MCF 10A (cell line): ENCODE results near the gene CARD8. TPM values are rescaled to one million over a fixed set of nuclear protein-coding genes. Genes with fewer than 3 reads are reported as not detected.
"Not testable (repeated sequence)": the region's sequence is repeated elsewhere in the genome, so short reads cannot be mapped to it uniquely, and the experiment has no call there.

Experiments
- BruUV-seq: library from RNA; stranded (reverse); fragments of 400-500 nt; replicated peaks from 2 replicates; lab custom pipeline; 2021; lab: Mats Ljungman, UMichigan
- CTCF ChIA-PET: fragments of 300-600 bp; sonication (Branson Sonifier 250); formaldehyde crosslinking; extraction: SDS; loops from one replicate; lab custom pipeline; 2021; ENCODE audit warnings: antibody characterized with exemption, inconsistent platforms; lab: Yijun Ruan, JAX
- POLR2A ChIA-PET: fragments of 300-600, 350-650 bp; sonication (Branson Sonifier 250); formaldehyde crosslinking; extraction: SDS; loops from one replicate; lab custom pipeline; 2020; ENCODE audit warnings: antibody characterized with exemption, inconsistent platforms; lab: Yijun Ruan, JAX
- DNase-seq: peaks from one replicate; pipeline ENCODE4 v3.0.0-alpha.2; 2018; ENCODE audit not compliant: unreplicated experiment
- H3K27ac Mint-ChIP-seq: one replicate; pipeline ENCODE4 v1.8.0; 2022; ENCODE audit warnings: mild to moderate bottlenecking, low read depth, mixed read lengths; ENCODE audit not compliant: unreplicated experiment
- H3K27me3 Mint-ChIP-seq: one replicate; pipeline ENCODE4 v1.8.0; 2022; ENCODE audit warnings: mixed read lengths; ENCODE audit not compliant: insufficient read depth, unreplicated experiment
- H3K36me3 Mint-ChIP-seq: one replicate; pipeline ENCODE4 v1.8.0; 2022; ENCODE audit warnings: mild to moderate bottlenecking, moderate library complexity, mixed read lengths; ENCODE audit not compliant: insufficient read depth, unreplicated experiment
- H3K4me1 Mint-ChIP-seq: one replicate; pipeline ENCODE4 v1.8.0; 2022; ENCODE audit warnings: mixed read lengths; ENCODE audit not compliant: insufficient read depth, unreplicated experiment
- H3K4me3 Mint-ChIP-seq: one replicate; pipeline ENCODE4 v1.8.0; 2022; ENCODE audit warnings: mild to moderate bottlenecking, moderate library complexity, mixed read lengths; ENCODE audit not compliant: unreplicated experiment
- H3K9me3 Mint-ChIP-seq: one replicate; pipeline ENCODE4 v1.8.0; 2022; ENCODE audit warnings: mixed read lengths; ENCODE audit not compliant: unreplicated experiment
- CTCF ChIP-seq: fragments of 200-600 bp; IDR thresholded peaks from one replicate; pipeline ENCODE4 v1.8.0; 2022; ENCODE audit warnings: antibody characterized with exemption, mild to moderate bottlenecking; ENCODE audit not compliant: unreplicated experiment
- intact Hi-C: fragments of 100-400 bp; cut with micrococcal nuclease; formaldehyde crosslinking; loops from 2 replicates; pipeline ENCODE4 v1.14.1; 2022
- total RNA-seq: library from RNA; stranded (reverse); gene quantifications from 2 replicates; pipeline ENCODE4 v1.2.3, GENCODE V29; 2022

The CARD8 gene
- total RNA-seq, 1 experiment from 2014 or later = 16.0 TPM

GRCh38 chr19:48221628-48222027 lies 34.1 kb downstream of the CARD8 start:
- BruUV-seq = no TSS peak
- Mint-ChIP-seq H3K36me3 (no peaks in the 10 kb centered on the region), H3K9me3 (no peaks in the 10 kb centered on the region), H3K4me3 (no peak overlapping the region), H3K27ac (no peak overlapping the region), H3K27me3 (no peaks in the 10 kb centered on the region), H3K4me1 (no peaks in the 10 kb centered on the region)
- POLR2A ChIA-PET = no interaction called here
- CTCF ChIA-PET = no interaction called here
- TF ChIP-seq CTCF = no peak
- intact Hi-C loops = no loop called here
- no peak for DNase-seq

DNA sequence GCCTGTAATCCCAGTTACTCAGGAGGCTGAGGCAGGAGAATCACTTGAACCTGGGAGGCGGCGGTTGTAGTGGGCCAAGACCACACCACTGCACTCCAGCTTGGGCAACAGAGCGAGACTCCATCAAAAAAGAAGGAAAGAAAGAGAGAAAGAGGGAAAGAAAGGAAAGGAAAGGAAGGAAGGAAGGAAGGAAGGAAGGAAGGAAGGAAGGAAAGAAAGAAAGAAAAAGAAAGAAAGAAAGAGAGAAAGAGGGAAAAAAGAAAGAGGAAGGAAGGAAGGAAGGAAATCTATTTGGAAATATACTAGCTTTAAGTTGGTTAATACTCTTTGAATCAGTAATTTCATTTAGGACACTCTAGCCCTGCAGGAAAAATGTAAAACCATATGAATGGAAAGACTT lies 34.9 kb downstream of the CARD8 start:
- H3K4me1 Mint-ChIP-seq, POLR2A ChIA-PET, H3K27ac Mint-ChIP-seq, H3K9me3 Mint-ChIP-seq, CTCF ChIA-PET, H3K4me3 Mint-ChIP-seq, intact Hi-C loops, BruUV-seq, DNase-seq, H3K27me3 Mint-ChIP-seq, H3K36me3 Mint-ChIP-seq: not testable (repeated sequence)

DNA sequence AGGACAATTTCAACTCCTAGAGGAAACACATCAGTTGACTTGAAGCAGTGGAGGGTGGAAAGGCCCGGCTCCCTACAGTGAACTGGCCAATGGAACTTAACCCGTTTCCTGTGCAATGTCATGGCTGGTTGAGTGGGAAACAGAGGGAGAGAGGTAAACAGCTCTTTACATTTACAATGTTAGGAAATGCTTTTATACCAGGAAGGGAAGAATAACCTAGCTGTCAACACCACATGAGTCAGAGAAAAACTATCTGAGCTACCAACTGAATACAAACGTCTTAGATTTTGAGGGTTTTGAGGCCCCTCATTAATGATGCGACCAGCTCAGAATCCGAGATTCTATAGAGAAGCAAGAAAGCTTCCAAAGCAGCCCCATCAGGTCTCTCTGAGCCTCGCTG lies 36.7 kb downstream of the CARD8 start:
- intact Hi-C loops = no loop called here

GRCh38 chr19:48216933-48217332 lies 38.8 kb downstream of the CARD8 start:
- no peak for TF ChIP-seq CTCF
- no peaks in the 10 kb centered on the region for H3K9me3 Mint-ChIP-seq
- no peak for DNase-seq
- H3K4me1 Mint-ChIP-seq = no peaks in the 10 kb centered on the region
- BruUV-seq = no TSS peak
- H3K4me3 Mint-ChIP-seq = no peak overlapping the region
- no peak overlapping the region for H3K27ac Mint-ChIP-seq
- no peaks in the 10 kb centered on the region for H3K27me3 Mint-ChIP-seq
- ChIA-PET POLR2A (interaction anchor here (3.7 kb wide), 1 partner anchor 12 kb away, joined by 21 read pairs; no protein-coding TSS in a partner anchor), CTCF (interaction anchor here (0.6 kb wide), 1 partner anchor 870 kb away, joined by 3 read pairs; no protein-coding TSS in a partner anchor)
- intact Hi-C loops = no loop called here
- H3K36me3 Mint-ChIP-seq = no peaks in the 10 kb centered on the region

More for the DNA sequence above, 36.7 kb downstream of the CARD8 start:
- H3K36me3 Mint-ChIP-seq = no peaks in the 10 kb centered on the region
- no peaks in the 10 kb centered on the region for H3K9me3 Mint-ChIP-seq
- no peaks in the 10 kb centered on the region for H3K27me3 Mint-ChIP-seq
- ChIA-PET POLR2A (interaction anchor here (0.9 kb wide), 1 partner anchor 15 kb away, joined by 4 read pairs; no protein-coding TSS in a partner anchor), CTCF (interaction anchor here (0.9 kb wide), 1 partner anchor 38 kb away, joined by 3 read pairs; no protein-coding TSS in a partner anchor)
- no TSS peak for BruUV-seq
- H3K4me1 Mint-ChIP-seq = no peaks in the 10 kb centered on the region
- no peak overlapping the region for H3K4me3 Mint-ChIP-seq
- no peak overlapping the region for H3K27ac Mint-ChIP-seq
- no peak for DNase-seq
- no peak for TF ChIP-seq CTCF
